ENCODE results near the gene GPR155.
A peak's percentile ranks its signal among the peaks of the same experiment; 100 is the strongest.
"Not testable (repeated sequence)": the region's sequence is repeated elsewhere in the genome, so short reads cannot be mapped to it uniquely, and the experiment has no call there.

GPR155 gene

GRCh38 chr2:174490051-174490450, 3.2 kb upstream of the GPR155 start:
- no peak for DNase-seq

GRCh38 chr2:174489520-174489919, 2.7 kb upstream of the GPR155 start:
- not testable (repeated sequence) for DNase-seq

GRCh38 chr2:174487820-174488162, 962 bp upstream of the GPR155 start:
- no peak for DNase-seq

GRCh38 chr2:174487108-174487819, 435 bp upstream of the GPR155 start:
- peak; percentile 99 for DNase-seq

GRCh38 chr2:174485788-174486562, 854 bp downstream of the GPR155 start:
- peak; percentile 14 for DNase-seq

GRCh38 chr2:174485045-174485444, 1.8 kb downstream of the GPR155 start:
- not testable (repeated sequence) for DNase-seq

- DNase-seq, result no peak
These were observed 2.3 kb downstream of the GPR155 start for GRCh38 chr2:174484573-174484972.

- no peak for DNase-seq
These were observed 4.0 kb downstream of the GPR155 start for GRCh38 chr2:174482854-174483253.

- no peak for DNase-seq
These were observed 9.1 kb downstream of the GPR155 start for GRCh38 chr2:174477759-174478158.

- DNase-seq, result peak; percentile 19
These were observed 13.0 kb downstream of the GPR155 start for GRCh38 chr2:174473796-174474195.

- DNase-seq, result no peak
These were observed 21.5 kb downstream of the GPR155 start for GRCh38 chr2:174465327-174465726.

- no peak for DNase-seq
These were observed 25.6 kb downstream of the GPR155 start for GRCh38 chr2:174461221-174461620.

- no peak for DNase-seq
These were observed 32.3 kb downstream of the GPR155 start for GRCh38 chr2:174454566-174454965.

- DNase-seq, result no peak
These were observed 36.6 kb downstream of the GPR155 start for GRCh38 chr2:174450021-174450816.

- DNase-seq, result no peak
These were observed 37.8 kb downstream of the GPR155 start for GRCh38 chr2:174449033-174449432.

GRCh38 chr2:174446531-174446930, 40.3 kb downstream of the GPR155 start:
- DNase-seq, result no peak

GRCh38 chr2:174445248-174445647, 41.6 kb downstream of the GPR155 start:
- DNase-seq, result no peak

- DNase-seq, result no peak
These were observed 42.1 kb downstream of the GPR155 start for GRCh38 chr2:174444761-174445160.

- peak; percentile 88 for DNase-seq
These were observed 44.0 kb downstream of the GPR155 start for GRCh38 chr2:174442546-174443510.

- no peak for DNase-seq
These were observed 46.9 kb downstream of the GPR155 start for GRCh38 chr2:174439950-174440349.

- no peak for DNase-seq
These were observed 47.5 kb downstream of the GPR155 start for GRCh38 chr2:174439323-174439722.
